ENCODE results near the gene USP2. TPM values are rescaled to one million over a fixed set of nuclear protein-coding genes. Genes with fewer than 3 reads are reported as not detected.

The USP2 gene
- total and polyA plus RNA-seq, 8 donors, result 4.4 to 15.4 (median 6.6) TPM

DNA sequence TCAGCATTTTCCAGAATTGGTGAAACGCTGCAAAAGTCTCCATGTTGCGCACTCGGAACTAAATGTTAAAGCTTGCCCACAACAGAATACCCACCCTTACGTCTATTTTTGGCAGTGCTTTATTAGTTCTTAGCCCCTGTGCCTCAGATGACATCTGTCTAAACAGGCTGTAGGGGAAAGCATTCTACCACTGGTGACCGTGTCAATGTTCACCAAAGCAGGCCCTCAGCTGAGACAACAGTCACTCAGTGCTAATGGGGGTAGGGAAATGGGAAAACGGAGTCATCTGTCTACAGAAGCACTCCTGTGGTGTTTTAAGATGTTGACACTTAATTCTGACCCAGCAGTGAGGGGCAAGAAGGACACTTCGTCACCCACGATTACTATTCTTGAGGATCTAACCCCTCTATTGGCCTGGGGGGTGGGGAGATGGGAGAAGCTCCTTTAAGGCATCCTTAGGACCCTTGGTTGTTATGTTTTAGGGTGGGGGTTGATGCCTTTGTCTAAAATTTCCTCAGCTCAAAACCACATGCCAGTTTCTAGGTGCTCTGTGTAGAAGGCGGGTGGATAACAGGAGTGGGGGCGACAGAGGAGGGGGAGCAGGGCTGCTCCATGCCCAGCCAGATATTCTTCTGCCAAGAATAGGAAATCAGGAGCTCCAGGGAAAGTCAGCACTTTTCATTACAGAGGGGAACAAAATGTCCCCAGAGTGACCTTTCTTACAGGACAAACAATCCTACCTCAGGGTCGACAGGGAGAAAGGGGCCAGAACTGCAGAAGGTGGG lies 19.4 kb downstream of the USP2 start:
- peaks cover 0 to 26% (median 13%) of the 10 kb centered on the region in 3 donors for H3K36me3 ChIP-seq
- intact Hi-C loops (cut with DNase I), result no loop called here

DNA sequence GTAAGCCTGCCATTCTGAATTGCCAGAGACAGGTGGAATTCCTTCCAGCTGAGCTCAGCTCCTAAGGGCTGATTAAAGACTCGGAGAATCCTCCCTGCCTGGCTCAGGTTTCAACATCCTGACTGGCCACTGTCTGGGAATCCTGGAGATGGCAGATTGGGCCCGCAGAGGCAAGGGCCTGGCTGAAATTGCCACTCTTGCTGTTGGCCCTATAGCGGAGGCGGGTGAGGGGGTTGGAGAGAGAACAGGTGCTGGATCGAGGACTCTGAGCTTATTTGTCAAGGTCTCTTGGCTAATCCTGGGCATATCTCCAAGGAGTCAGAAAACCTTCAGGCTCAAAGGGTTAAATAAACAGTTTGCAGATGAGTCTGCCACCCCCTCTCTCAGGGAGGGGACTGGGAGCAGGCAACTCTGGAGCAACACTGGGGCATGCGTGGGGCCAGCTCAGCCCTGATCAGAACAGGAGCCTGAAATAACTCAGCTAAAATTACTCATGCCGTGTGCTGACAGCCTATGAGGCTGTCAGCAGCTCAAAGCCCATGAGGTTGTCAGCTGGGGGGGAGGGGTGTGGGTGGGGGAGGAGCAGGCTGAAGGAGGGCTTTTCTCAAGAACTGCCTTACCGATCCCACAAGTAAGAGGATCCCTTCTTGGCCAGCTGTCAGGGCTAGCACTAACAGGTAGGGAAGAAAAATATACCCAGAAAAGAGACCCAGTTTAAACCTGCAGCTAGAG lies 20.3 kb downstream of the USP2 start:
- TF ChIP-seq, protein P1, sequence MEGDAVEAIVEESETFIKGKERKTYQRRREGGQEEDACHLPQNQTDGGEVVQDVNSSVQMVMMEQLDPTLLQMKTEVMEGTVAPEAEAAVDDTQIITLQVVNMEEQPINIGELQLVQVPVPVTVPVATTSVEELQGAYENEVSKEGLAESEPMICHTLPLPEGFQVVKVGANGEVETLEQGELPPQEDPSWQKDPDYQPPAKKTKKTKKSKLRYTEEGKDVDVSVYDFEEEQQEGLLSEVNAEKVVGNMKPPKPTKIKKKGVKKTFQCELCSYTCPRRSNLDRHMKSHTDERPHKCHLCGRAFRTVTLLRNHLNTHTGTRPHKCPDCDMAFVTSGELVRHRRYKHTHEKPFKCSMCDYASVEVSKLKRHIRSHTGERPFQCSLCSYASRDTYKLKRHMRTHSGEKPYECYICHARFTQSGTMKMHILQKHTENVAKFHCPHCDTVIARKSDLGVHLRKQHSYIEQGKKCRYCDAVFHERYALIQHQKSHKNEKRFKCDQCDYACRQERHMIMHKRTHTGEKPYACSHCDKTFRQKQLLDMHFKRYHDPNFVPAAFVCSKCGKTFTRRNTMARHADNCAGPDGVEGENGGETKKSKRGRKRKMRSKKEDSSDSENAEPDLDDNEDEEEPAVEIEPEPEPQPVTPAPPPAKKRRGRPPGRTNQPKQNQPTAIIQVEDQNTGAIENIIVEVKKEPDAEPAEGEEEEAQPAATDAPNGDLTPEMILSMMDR (IDR thresholded peaks at IDR 0.05), result no peak
- peak; percentile 65 to 77 (median 72) for ATAC-seq
- 7 to 8% methylated on average over 8 of the region's 8 CpGs for WGBS, 2 donors
- Histone ChIP-seq H3K9me3 (no peaks in the 10 kb centered on the region), H3K4me3 (no peak overlapping the region), H3K4me1 (peaks cover 22 to 29% (median 23%) of the 10 kb centered on the region in 3 donors), H3K27me3 (no peaks in the 10 kb centered on the region), H3K27ac (peak overlapping the region; percentile 68 to 79 (median 74)), H3K36me3 (peaks cover 0 to 34% (median 17%) of the 10 kb centered on the region in 3 donors)
- peak; percentile 67 to 88 (median 78) for DNase-seq
- intact Hi-C loops (cut with DNase I), result no loop called here
- no peak for FAIRE-seq

More for the DNA sequence above, 19.4 kb downstream of the USP2 start:
- no peaks in the 10 kb centered on the region for H3K27me3 ChIP-seq
- peak in 2 of 6 donors; percentile 12 to 17 for DNase-seq
- H3K4me1 ChIP-seq, result peaks cover 22 to 29% (median 23%) of the 10 kb centered on the region in 3 donors
- no peaks in the 10 kb centered on the region for H3K9me3 ChIP-seq
- no peak for FAIRE-seq
- 45% methylated on average over 11 of the region's 11 CpGs for WGBS, 2 donors
- peak overlapping the region in 3 of 4 donors; percentile 39 to 61 (median 54) for H3K4me3 ChIP-seq
- TF ChIP-seq, protein P1 (IDR thresholded peaks at IDR 0.05), result no peak
- peak overlapping the region; percentile 68 to 79 (median 74) for H3K27ac ChIP-seq
- ATAC-seq, result no peak

DNA sequence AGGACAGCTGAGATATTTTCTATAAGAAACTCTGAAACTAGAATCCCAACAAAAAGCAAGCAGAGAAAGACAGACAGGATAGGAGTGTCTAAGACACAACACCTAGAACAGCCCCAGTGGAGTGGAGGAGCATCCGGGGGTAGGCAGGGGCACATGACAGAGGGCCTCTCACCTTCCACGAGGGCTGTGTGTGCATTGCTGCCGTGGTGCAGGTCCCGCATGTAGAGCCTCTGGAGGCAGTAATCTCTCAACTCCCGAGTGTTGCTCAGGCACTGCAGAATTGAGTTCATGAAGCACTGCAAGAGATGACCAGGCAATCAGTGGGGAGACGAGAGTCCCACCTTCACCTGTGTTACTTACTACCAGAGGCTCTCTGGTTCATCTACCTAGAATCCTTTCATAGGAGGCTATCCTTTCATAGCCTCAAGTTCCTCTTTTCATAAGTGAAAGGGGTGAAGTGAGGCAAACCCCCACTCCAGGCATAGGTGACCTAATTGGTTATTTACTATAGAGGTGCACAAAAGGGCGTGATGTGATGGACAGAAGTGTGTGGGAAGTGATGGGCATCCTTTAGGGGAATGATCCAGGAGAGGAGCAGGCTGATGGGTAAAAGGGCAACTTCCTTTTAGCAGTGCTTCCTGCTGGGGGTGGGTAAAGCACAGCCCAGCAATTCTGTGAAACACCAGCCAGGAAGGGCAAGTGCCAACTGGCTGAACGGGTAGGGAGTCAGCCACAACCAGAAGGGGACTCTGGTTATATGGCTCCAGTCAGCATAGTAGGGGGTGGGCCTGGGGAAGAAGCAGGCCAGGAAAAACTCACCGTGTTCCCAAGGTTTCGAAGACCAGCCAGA lies 21.9 kb downstream of the USP2 start:
- FAIRE-seq, result no peak
- no peak overlapping the region for H3K4me3 ChIP-seq
- peaks cover 0 to 39% (median 19%) of the 10 kb centered on the region in 3 donors for H3K36me3 ChIP-seq
- no peak for DNase-seq
- H3K27ac ChIP-seq, result peak overlapping the region in 1 of 4 donors; percentile 74
- H3K4me1 ChIP-seq, result peaks cover 22 to 29% (median 23%) of the 10 kb centered on the region in 3 donors
- ATAC-seq, result no peak
- 78 to 85% methylated on average over 10 of the region's 10 CpGs for WGBS, 2 donors
- TF ChIP-seq, protein P1 (IDR thresholded peaks at IDR 0.05), result no peak
- intact Hi-C loops (cut with DNase I), result no loop called here
- no peaks in the 10 kb centered on the region for H3K9me3 ChIP-seq
- no peaks in the 10 kb centered on the region for H3K27me3 ChIP-seq

DNA sequence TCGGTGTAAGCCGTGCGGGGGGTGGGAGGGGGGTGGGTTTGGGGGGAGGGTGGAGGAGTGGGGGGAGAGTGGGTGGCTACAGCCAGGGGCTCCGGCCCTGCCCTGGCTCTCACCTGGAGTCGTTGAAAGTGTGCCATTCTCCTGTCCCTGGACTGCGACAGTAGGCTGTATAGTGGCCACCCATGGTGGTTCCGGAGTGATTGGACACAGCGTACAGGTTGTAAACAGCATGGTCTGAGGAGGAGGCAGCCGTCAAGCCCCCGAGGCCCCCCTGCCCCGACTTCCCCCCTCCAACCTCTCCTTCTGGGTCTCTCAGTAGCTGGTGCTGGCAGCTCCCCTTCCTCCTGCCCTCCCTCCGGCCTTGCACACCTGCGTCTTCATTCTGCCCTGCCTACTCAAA lies 24.4 kb downstream of the USP2 start:
- no peak for FAIRE-seq
- H3K36me3 ChIP-seq, result peaks cover 0 to 39% (median 19%) of the 10 kb centered on the region in 3 donors
- no peak for ATAC-seq
- no peak for DNase-seq
- intact Hi-C loops (cut with DNase I), result no loop called here
- no peaks in the 10 kb centered on the region for H3K27me3 ChIP-seq
- H3K27ac ChIP-seq, result no peak overlapping the region
- H3K4me3 ChIP-seq, result no peak overlapping the region
- TF ChIP-seq, protein P1 (IDR thresholded peaks at IDR 0.05), result no peak
- 75 to 80% methylated on average over 13 of the region's 13 CpGs for WGBS, 2 donors
- H3K9me3 ChIP-seq, result no peaks in the 10 kb centered on the region
- peaks cover 12 to 23% (median 21%) of the 10 kb centered on the region in 3 donors for H3K4me1 ChIP-seq
